ENCODE data around the gene EHHADH. TPM values are rescaled to one million over a fixed set of nuclear protein-coding genes. Genes with fewer than 3 reads are reported as not detected.

EHHADH gene
- polyA plus RNA-seq, 1 of the 3 experiments (the other 2 are of a cell fraction), result 2.5 TPM

DNA sequence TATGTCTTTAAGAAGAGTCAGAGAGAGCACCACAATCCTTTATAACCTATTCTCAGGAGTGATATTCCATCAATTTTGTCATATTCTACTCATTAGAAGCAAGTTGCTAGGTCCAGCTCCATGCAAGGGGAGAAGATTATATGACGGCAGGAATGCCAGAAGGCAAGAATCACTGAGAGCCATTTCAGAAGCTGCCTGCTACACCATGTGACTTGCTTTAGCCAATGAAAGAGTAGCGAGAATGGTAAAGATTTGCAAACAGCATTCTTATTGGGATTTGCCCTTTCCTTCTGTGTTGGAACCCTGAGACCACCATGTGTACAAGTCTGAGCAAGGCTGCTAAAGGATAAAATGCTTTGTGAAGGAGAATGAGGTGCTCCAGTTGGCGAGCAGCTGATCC, 96.5 kb downstream of the EHHADH start:
- CTCF ChIA-PET, result interaction anchor here (1.1 to 2.1 kb wide), 2 partner anchors 19 to 26 kb away, joined by 3 to 12 read pairs; no protein-coding TSS in a partner anchor

GRCh38 chr3:185155678-185156077, 98.2 kb downstream of the EHHADH start:
- WGBS (ENCODE audit: low lambda C conversion rate), result 68% methylated on average over 5 of the region's 5 CpGs
- ChIA-PET POLR2A (no interaction called here), CTCF (interaction anchor here (1.0 kb wide), 1 partner anchor 20 kb away, joined by 3 read pairs; no protein-coding TSS in a partner anchor)
- TF ChIP-seq NRF1 (IDR thresholded peaks at IDR 0.05; ENCODE audit: low read depth, low read length), result no peak
- peaks cover 31% of the 10 kb centered on the region for H3K27me3 ChIP-seq (ENCODE audit: insufficient read depth)
- H2AFZ ChIP-seq (ENCODE audit: low read depth), result no peak overlapping the region
- H3F3A ChIP-seq (replicated peaks; ENCODE audit: insufficient read depth), result no peaks in the 10 kb centered on the region
- H3K9ac ChIP-seq, result no peak overlapping the region
- peaks cover 0 to 6% of the 10 kb centered on the region in 2 experiments; a peak in 1 of 4 replicates for H3K4me1 ChIP-seq (ENCODE audit: control insufficient read depth in 1 of 2, insufficient read depth in 2 of 2, low read depth in 1 of 2, low read length in 1 of 2)
- no peak overlapping the region for H3K4me2 ChIP-seq
- no peak overlapping the region for H3K27ac ChIP-seq (ENCODE audit: low read depth in 2 of 2, low read length in 1 of 2)
- no peaks in the 10 kb centered on the region for H3K79me2 ChIP-seq (ENCODE audit: insufficient read depth)
- H3K9me3 ChIP-seq, result no peaks in the 10 kb centered on the region
- H4K20me1 ChIP-seq (ENCODE audit: insufficient read depth), result no peaks in the 10 kb centered on the region
- H3K4me3 ChIP-seq (ENCODE audit: low read depth in 2 of 2, low read length in 1 of 2), result no peak overlapping the region
- no peaks in the 10 kb centered on the region for H3K9me2 ChIP-seq
- DNase-seq, result no peak
- no peaks in the 10 kb centered on the region for H3K36me3 ChIP-seq (replicated peaks in 1 of 2; ENCODE audit: control insufficient read depth in 1 of 2, insufficient read depth in 2 of 2, low read length in 1 of 2)

More for the DNA sequence above, 96.5 kb downstream of the EHHADH start:
- TF ChIP-seq FOXM1 (IDR thresholded peaks at IDR 0.05; ENCODE audit: low read depth) (no peak), FOSL2 (IDR thresholded peaks at IDR 0.05; ENCODE audit: borderline replicate concordance, low read depth) (no peak), RAD21 (IDR thresholded peaks at IDR 0.05; ENCODE audit: low read length) (no peak), FOXJ3 (CRISPR knock-in tag; IDR thresholded peaks at IDR 0.05) (no peak), USF1 (IDR thresholded peaks at IDR 0.05; ENCODE audit: borderline replicate concordance, low read depth) (no peak), TAF1 (IDR thresholded peaks at IDR 0.05; ENCODE audit: borderline replicate concordance, low read depth, low read length) (no peak)
- TF ChIP-seq, protein P1, sequence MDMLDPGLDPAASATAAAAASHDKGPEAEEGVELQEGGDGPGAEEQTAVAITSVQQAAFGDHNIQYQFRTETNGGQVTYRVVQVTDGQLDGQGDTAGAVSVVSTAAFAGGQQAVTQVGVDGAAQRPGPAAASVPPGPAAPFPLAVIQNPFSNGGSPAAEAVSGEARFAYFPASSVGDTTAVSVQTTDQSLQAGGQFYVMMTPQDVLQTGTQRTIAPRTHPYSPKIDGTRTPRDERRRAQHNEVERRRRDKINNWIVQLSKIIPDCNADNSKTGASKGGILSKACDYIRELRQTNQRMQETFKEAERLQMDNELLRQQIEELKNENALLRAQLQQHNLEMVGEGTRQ (IDR thresholded peaks at IDR 0.05; ENCODE audit: borderline replicate concordance, low read depth, low read length), result no peak
- no peaks in the 10 kb centered on the region for H3K9me2 ChIP-seq
- H3K4me3 ChIP-seq (ENCODE audit: low read depth in 2 of 2, low read length in 1 of 2), result no peak overlapping the region
- H3K79me2 ChIP-seq (ENCODE audit: insufficient read depth), result no peaks in the 10 kb centered on the region
- DNase-seq, result no peak
- H3K36me3 ChIP-seq (replicated peaks in 1 of 2; ENCODE audit: control insufficient read depth in 1 of 2, insufficient read depth in 2 of 2, low read length in 1 of 2), result no peaks in the 10 kb centered on the region
- 65% methylated on average over 3 of the region's 3 CpGs for WGBS (ENCODE audit: low lambda C conversion rate)
- H4K20me1 ChIP-seq (ENCODE audit: insufficient read depth), result no peaks in the 10 kb centered on the region
- H3F3A ChIP-seq (replicated peaks; ENCODE audit: insufficient read depth), result no peaks in the 10 kb centered on the region
- peaks cover 0 to 6% of the 10 kb centered on the region in 2 experiments; a peak in 1 of 4 replicates for H3K4me1 ChIP-seq (ENCODE audit: control insufficient read depth in 1 of 2, insufficient read depth in 2 of 2, low read depth in 1 of 2, low read length in 1 of 2)
- H3K27me3 ChIP-seq (ENCODE audit: insufficient read depth), result peaks cover 17% of the 10 kb centered on the region
- no peak overlapping the region for H3K9ac ChIP-seq
- no peak overlapping the region for H3K4me2 ChIP-seq
- H3K9me3 ChIP-seq, result no peaks in the 10 kb centered on the region
- POLR2A ChIA-PET, result no interaction called here
- H2AFZ ChIP-seq (ENCODE audit: low read depth), result no peak overlapping the region
- H3K27ac ChIP-seq (ENCODE audit: low read depth in 2 of 2, low read length in 1 of 2), result no peak overlapping the region

GRCh38 chr3:185153861-185154629, 99.8 kb downstream of the EHHADH start:
- H3K4me2 ChIP-seq, result no peak overlapping the region
- no peak overlapping the region for H2AFZ ChIP-seq (ENCODE audit: low read depth)
- CTCF ChIA-PET, result no interaction called here
- no peaks in the 10 kb centered on the region for H3K79me2 ChIP-seq (ENCODE audit: insufficient read depth)
- DNase-seq, result peak; percentile 30
- no peak overlapping the region for H3K27ac ChIP-seq (ENCODE audit: low read depth in 2 of 2, low read length in 1 of 2)
- H3K9me3 ChIP-seq, result no peaks in the 10 kb centered on the region
- TF ChIP-seq YY1 (IDR thresholded peaks at IDR 0.05; ENCODE audit: low read depth) (no peak), TAF1 (IDR thresholded peaks at IDR 0.05; ENCODE audit: borderline replicate concordance, low read depth, low read length) (no peak), TEAD4 (IDR thresholded peaks at IDR 0.05; ENCODE audit: borderline replicate concordance, insufficient read depth) (no peak), TCF12 (IDR thresholded peaks at IDR 0.05) (no peak), POLR2AphosphoS5 (IDR thresholded peaks at IDR 0.05; ENCODE audit: low read depth, low read length) (no peak), IRF3 (IDR thresholded peaks at IDR 0.05; ENCODE audit: low read depth, low read length) (no peak), MEF2A (IDR thresholded peaks at IDR 0.05; ENCODE audit: borderline replicate concordance, low read depth) (no peak), USF1 (IDR thresholded peaks at IDR 0.05; ENCODE audit: borderline replicate concordance, low read depth) (no peak), EZH2phosphoT487 (IDR thresholded peaks at IDR 0.05; ENCODE audit: borderline replicate concordance, low read depth) (no peak), RFX5 (IDR thresholded peaks at IDR 0.05; ENCODE audit: low read length) (no peak)
- POLR2A ChIA-PET, result no interaction called here
- H4K20me1 ChIP-seq (ENCODE audit: insufficient read depth), result no peaks in the 10 kb centered on the region
- H3K36me3 ChIP-seq (replicated peaks in 1 of 2; ENCODE audit: control insufficient read depth in 1 of 2, insufficient read depth in 2 of 2, low read length in 1 of 2), result no peaks in the 10 kb centered on the region
- 89% methylated on average over 16 of the region's 16 CpGs for WGBS (ENCODE audit: low lambda C conversion rate)
- no peaks in the 10 kb centered on the region for H3F3A ChIP-seq (replicated peaks; ENCODE audit: insufficient read depth)
- H3K4me3 ChIP-seq (ENCODE audit: low read depth in 2 of 2, low read length in 1 of 2), result no peak overlapping the region
- H3K4me1 ChIP-seq (ENCODE audit: control insufficient read depth in 1 of 2, insufficient read depth in 2 of 2, low read depth in 1 of 2, low read length in 1 of 2), result peaks cover 0 to 6% of the 10 kb centered on the region in 2 experiments; a peak in 1 of 4 replicates
- no peak overlapping the region for H3K9ac ChIP-seq
- no peaks in the 10 kb centered on the region for H3K9me2 ChIP-seq
- H3K27me3 ChIP-seq (ENCODE audit: insufficient read depth), result peaks cover 36% of the 10 kb centered on the region
